Esophagus muscularis mucosa (tissue), 4 donors: Measurements from ENCODE around the gene DCDC2C.

Experiments used
- CTCF ChIP-seq, 3 experiments: fragments of 200-600 bp in 2 of 3; fragments of 450-650 bp in 1 of 3; sonication (generic) in 2 of 3; IDR thresholded peaks; one replicate each; pipeline ENCODE4 v1.5.1; 2017 to 2019; ENCODE audit warnings: antibody characterized with exemption in 3 of 3, mild to moderate bottlenecking in 2 of 3, moderate library complexity in 1 of 3
- EP300 ChIP-seq: sonication (generic); formaldehyde crosslinking; IDR thresholded peaks from one replicate; pipeline ENCODE4 v1.6.1; 2017; ENCODE audit warnings: antibody characterized with exemption
- POLR2AphosphoS5 ChIP-seq, 2 donors: sonication (generic); formaldehyde crosslinking; IDR thresholded peaks; one replicate each; pipeline ENCODE4 v1.6.1; 2017; ENCODE audit warnings: antibody characterized with exemption in 2 of 2

- TF ChIP-seq EP300: no peak
- no peak for TF ChIP-seq CTCF (IDR thresholded peaks at IDR 0.05)
- TF ChIP-seq POLR2AphosphoS5 (IDR thresholded peaks at IDR 0.05): no peak
Measured at GRCh38 chr2:3751251-3751650, 47.9 kb downstream of the DCDC2C start.
